NB4 (cell line): ENCODE data around the gene KDM5D.

Source experiments
- DNase-seq: peaks from one replicate; pipeline ENCODE4 v3.0.0; 2010; ENCODE audit warnings: low read depth
- H3K4me3 ChIP-seq: one replicate; pipeline ENCODE4 v1.5.1; 2011; ENCODE audit warnings: mild to moderate bottlenecking, low read depth, low read length, moderate library complexity
- CTCF ChIP-seq: IDR thresholded peaks from one replicate; pipeline ENCODE4 v1.5.1; 2012; ENCODE audit warnings: low read depth, low read length
- MYC ChIP-seq: IDR thresholded peaks from 2 replicates; pipeline ENCODE4 v1.6.1; 2011; ENCODE audit warnings: low read depth, low read length
- POLR2A ChIP-seq: IDR thresholded peaks from 2 replicates; pipeline ENCODE4 v1.6.1; 2011; ENCODE audit warnings: mild to moderate bottlenecking; ENCODE audit not compliant: insufficient read length; ENCODE audit errors: extremely low read depth
- TF ChIP-seq, protein P1 (sequence below): IDR thresholded peaks from 2 replicates; pipeline ENCODE4 v1.6.1; 2011; ENCODE audit warnings: low read depth, low read length

Gene KDM5D

GRCh38 chrY:19717146-19717545 is 27.4 kb downstream of the KDM5D start:
- H3K4me3 ChIP-seq: no peak overlapping the region
- TF ChIP-seq MYC: no peak
- TF ChIP-seq POLR2A: no peak
- TF ChIP-seq, protein P1, sequence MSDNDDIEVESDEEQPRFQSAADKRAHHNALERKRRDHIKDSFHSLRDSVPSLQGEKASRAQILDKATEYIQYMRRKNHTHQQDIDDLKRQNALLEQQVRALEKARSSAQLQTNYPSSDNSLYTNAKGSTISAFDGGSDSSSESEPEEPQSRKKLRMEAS: no peak
- no peak for TF ChIP-seq CTCF
- DNase-seq: no peak

DNA sequence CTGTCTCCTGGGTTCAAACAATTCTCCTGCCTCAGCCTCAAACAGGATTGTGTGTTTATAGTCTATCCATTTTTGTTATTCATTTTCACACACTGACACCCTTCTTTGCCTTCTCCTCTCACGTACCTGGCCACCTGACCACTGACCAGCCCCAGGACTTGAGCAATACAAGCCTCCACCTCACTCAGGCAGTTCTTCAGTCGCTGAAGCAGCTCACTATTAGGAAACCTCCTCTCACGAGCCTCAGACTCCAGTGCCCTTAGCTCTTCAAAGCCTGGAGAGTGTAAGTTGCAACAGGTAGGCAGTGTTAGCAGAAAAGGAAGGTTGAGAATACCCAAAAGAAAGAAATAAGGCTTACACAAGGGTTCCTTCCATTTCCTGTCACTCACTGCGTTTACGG is 29.3 kb downstream of the KDM5D start:
- TF ChIP-seq POLR2A: no peak
- no peak for TF ChIP-seq MYC
- TF ChIP-seq, protein P1: no peak
- no peak for TF ChIP-seq CTCF
- no peak overlapping the region for H3K4me3 ChIP-seq
- DNase-seq: no peak

DNA sequence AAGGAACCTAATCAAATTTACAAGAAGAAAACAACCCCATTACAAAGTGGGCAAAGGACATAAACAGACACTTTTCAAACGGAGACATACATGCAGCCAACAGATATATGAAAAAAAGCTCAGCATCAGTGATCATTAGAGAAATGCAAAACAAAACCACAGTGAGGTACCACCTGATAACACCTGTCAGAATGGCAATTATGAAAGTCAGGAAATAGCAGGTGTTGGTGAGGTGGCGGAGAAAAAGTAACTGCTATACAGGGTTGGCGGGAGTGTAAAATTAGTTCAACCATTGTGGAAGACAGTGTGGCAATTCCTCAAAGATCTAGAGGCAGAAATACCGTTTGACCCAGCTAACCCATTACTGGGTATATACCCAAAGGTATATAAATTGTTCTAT is 31.1 kb downstream of the KDM5D start:
- H3K4me3 ChIP-seq: no peak overlapping the region
- TF ChIP-seq, protein P1: no peak
- TF ChIP-seq POLR2A (no peak), MYC (no peak), CTCF (no peak)
- no peak for DNase-seq

DNA sequence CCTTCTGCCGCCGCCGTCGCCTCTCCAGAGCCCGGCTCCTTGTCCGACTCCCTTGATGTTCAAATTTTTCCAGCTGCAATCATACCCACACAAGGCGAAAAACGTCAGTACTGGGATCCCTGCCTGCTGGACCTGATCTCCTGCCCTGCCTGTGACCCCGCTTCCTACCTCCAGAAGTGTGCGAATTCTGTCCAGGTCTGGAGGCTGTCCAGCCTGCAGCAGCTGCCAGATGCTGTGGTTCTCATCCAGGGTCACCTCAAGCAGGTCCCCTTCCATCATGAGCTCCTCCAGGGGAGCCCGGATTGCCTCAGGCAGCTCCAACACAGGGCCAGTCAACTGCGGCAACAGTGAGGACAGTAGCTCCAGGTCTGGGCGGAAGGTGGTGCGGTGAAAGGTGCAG is 38.3 kb downstream of the KDM5D start:
- H3K4me3 ChIP-seq: no peak overlapping the region
- TF ChIP-seq POLR2A (no peak), MYC (no peak), CTCF (no peak)
- TF ChIP-seq, protein P1: no peak
- DNase-seq: no peak

DNA sequence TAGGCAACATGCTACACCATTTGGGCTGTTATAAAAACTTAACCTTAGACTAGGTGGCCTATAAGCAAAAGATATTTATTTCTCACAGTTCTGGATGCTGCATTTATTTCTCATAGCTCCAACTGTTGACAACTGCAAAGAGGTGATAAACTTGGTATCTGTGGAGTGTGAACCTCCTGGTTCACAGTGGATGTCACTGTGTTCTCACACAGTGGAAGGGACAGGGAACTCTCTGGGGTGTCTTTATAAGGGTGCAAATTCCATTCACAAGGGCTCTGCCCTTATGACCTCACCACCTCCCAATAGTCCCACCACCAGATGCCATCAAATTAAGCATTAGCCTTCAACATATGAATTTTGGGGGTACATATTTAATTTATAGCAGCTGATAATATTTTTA is 46.0 kb downstream of the KDM5D start:
- DNase-seq: no peak
- TF ChIP-seq MYC: no peak
- TF ChIP-seq CTCF: no peak
- TF ChIP-seq POLR2A: no peak
- TF ChIP-seq, protein P1: no peak
- no peak overlapping the region for H3K4me3 ChIP-seq

GRCh38 chrY:19680821-19681220 is 63.7 kb downstream of the KDM5D start:
- TF ChIP-seq CTCF: no peak
- no peak for TF ChIP-seq MYC
- TF ChIP-seq, protein P1: no peak
- TF ChIP-seq POLR2A: no peak
- no peak for DNase-seq
- H3K4me3 ChIP-seq: no peak overlapping the region
